CD1c-positive myeloid dendritic cell (primary cell): Measurements from ENCODE around the gene MMS22L.
"Not testable (repeated sequence)": the region's sequence is repeated elsewhere in the genome, so short reads cannot be mapped to it uniquely, and the experiment has no call there.

ENCODE experiments used
- DNase-seq: peaks from one replicate; pipeline ENCODE4 v3.0.0-alpha.2; 2016; ENCODE audit errors: extremely low spot score

The MMS22L gene

GRCh38 chr6:97246842-97247241, 36.2 kb downstream of the MMS22L start:
- DNase-seq, result no peak

DNA sequence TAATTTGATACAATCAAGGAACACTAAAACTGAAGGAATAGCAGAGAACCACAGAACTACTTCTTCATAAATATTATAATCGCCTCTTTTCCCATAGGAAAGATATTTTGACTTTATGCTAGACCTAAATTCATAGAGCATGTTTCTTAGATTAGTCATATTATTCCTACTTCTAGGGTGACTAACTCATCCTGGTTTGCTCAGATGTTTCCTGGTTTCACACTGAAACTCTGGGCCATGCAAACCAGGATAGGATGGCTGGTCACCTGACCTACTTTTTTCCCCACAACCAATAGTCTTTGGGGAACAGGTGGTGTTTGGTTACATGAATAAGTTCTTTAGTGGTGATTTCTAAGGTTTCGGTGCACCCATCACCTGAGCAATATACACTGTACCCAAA, 42.8 kb downstream of the MMS22L start:
- DNase-seq, result no peak

GRCh38 chr6:97231911-97232310, 51.1 kb downstream of the MMS22L start:
- no peak for DNase-seq

- no peak for DNase-seq
Observed at GRCh38 chr6:97222903-97223302, 60.1 kb downstream of the MMS22L start.

- no peak for DNase-seq
Observed at GRCh38 chr6:97218912-97219311, 64.1 kb downstream of the MMS22L start.

DNA sequence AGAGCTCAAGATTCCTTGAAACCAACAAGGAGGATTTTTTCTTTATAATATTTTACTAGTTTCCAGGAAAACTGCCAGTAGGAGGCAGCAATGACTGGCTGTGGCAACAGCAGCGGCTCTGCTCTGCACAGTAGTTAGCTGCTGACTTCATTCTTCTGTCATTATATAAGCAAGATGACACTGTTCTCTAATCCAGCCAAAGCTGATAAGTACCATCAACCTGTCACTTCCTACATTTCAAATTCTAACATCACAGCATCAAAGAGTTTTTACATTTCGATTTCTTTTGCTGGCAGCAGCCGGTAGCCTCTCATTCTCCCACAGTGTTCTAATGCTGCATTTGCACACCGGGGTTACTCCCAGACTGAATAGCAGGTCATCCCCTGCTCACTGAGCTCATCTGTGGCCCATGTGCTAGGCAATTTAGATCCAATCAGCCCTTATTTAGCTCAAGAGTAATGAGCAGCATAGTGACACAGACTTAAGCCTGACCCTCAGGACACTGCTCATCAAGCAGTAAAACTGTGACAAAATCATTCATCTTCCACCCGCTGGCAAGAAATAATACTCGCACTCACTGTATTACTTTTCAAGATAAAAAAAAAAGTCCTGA, 67.8 kb downstream of the MMS22L start:
- peak; percentile 27 for DNase-seq

- DNase-seq, result no peak
Observed at GRCh38 chr6:97214671-97215070, 68.3 kb downstream of the MMS22L start.

GRCh38 chr6:97207383-97207782, 75.6 kb downstream of the MMS22L start:
- no peak for DNase-seq

GRCh38 chr6:97205966-97206365, 77.0 kb downstream of the MMS22L start:
- DNase-seq, result no peak

DNA sequence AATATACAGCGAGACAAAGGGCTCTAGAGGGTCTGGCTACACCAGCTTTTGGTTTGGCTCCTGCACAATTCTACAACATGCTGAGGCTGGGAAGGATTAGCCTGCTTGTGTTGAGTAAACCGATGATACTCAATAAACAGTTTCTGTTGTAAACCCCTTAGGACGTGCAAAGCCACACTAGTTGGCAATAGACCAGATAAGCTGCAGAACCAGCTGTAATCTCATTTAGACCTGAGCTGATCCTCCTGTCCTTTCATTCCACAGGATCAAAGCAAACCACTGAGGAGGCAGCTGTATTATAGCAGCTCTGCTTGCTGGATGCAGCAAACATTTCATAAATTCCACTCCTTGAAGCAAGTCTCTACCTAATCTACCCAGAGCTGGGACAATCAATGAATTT, 79.7 kb downstream of the MMS22L start:
- DNase-seq, result no peak

- DNase-seq, result no peak
Observed at GRCh38 chr6:97198046-97198565, 84.9 kb downstream of the MMS22L start.

- DNase-seq, result no peak
Observed at GRCh38 chr6:97195117-97195516, 87.9 kb downstream of the MMS22L start.

DNA sequence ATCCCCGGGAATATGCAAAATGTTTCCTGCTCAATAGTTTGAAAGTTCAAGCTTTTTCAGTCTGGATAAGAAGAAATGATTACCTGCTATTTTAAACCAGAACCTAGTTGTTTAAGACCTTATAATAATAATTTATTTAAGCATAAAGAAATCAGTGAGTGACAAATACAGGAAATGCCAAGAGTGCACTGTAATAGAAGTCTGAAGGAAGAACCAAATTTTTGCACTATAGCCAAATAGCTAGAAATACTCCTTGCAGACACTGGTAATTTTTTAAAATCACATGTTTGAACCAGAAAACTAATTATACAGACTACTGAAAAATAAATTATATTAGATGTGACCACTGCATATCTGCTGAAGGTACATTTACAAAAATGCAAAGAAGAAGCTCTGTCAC, 93.2 kb downstream of the MMS22L start:
- DNase-seq, result no peak

GRCh38 chr6:97187951-97188350, 95.1 kb downstream of the MMS22L start:
- DNase-seq, result no peak

GRCh38 chr6:97186416-97186999, 96.5 kb downstream of the MMS22L start:
- peak; percentile 72 for DNase-seq

DNA sequence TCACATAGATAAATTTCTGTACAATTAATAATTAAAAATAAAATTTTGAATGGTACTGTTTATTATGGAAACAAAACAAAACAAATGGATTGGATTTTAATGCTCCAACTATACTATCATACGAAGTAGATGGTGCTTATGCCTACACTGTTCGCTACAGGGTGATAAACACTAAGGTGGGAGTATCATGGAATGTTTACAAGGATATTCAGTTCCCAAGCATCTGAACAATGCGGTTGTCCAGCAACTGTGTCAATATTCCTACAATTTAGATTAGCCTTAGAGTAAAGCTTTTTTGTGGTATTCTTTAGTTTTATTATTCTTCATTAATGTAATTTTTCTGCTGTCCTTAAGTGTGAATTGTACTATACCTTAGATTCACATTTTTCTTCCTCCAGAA, 105.1 kb downstream of the MMS22L start:
- DNase-seq, result no peak

DNA sequence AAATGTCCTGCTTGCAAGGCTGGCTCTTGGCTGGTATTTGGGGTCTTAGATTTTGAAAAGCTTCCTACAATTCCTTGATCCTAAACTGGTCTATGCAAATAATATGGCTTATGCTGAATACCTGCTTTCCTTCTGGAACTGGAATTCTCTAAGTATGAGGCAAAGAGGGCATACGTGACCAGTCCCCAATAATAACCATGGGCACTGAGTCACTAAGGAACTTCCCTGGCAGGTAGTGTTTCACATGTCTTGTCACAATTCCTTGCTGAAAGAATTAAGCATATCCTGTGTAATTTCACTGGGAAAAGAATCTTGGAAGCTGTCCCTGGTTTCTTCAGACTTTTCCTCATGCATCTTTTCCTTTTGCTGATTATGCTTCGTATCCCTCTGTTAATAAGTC, 106.5 kb downstream of the MMS22L start:
- DNase-seq, result no peak

GRCh38 chr6:97175806-97176205, 107.2 kb downstream of the MMS22L start:
- no peak for DNase-seq

DNA sequence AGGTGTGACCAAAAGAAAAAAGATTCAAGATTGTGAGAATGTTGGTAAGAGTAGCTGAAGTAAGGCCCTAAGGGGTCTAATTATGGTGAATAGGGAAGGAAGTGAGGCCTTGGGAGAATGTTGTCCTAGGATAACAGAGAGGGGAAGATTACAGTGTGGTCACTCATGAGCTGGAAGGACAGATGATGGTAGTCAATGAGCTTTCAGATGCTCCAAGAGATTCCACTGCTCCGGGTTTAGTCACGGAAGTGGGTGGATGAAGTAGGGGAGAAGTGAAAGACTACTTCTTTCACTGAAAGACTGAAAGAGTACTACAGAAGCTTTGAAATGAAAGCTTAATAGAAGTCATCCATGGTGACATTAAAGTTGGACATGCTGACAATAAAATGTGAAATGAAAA, 108.5 kb downstream of the MMS22L start:
- no peak for DNase-seq

DNA sequence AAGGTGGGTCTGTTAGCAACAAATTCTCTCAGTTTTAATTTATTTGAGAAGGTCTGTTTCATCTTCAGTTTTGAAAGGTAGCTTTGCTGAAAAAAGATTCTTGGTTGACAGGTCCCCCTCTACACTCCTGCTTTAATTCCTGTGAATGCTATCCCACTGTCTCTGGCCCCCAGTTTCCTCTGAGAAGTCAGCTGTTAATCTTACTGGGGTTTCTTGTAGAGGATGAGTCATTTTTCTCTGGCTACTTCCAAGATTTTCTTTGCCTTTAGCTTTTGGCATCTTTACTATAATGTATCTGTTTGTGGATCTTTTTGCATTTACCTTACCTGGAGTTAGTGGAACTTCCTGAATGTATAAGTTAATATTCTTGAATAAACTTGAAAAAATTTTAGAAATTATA, 122.7 kb downstream of the MMS22L start:
- DNase-seq, result no peak

DNA sequence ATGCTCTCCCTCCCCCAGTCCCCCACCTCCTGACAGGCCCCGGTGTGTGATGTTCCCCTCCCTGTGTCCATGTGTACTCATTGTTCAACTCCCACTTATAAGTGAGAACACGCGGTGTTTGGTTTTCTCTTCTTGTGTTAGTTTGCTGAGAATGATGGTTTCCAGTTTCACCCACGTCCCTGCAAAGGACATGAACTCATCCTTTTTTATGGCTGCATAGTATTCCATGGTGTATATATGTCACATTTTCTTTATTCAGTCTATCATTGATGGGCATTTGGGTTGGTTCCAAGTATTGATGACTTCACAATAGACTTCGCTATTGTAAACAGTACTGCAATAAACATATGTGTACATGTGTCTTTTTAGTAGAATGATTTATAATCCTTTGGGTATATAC, 127.6 kb downstream of the MMS22L start:
- DNase-seq, result not testable (repeated sequence)

DNA sequence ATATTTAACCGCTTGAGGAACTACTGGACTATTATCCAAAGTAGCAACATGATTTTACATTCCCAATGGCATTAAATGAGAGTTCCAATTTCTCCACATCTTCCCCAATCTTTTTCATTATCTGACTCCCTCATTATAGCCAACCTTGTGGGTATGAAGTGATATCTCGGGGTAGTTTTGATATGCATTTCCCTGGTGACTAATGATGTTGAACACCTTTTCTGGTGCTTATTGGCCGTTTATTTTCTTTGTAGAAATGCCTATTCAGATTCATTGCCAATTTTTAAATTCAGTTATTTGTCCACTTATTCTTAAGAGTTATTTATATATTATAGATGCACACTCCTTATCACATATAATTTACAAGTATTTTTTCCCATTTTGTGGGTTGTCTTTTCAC, 129.0 kb downstream of the MMS22L start:
- no peak for DNase-seq

GRCh38 chr6:97151601-97152000, 131.4 kb downstream of the MMS22L start:
- DNase-seq, result no peak

- DNase-seq, result no peak
Observed at GRCh38 chr6:97150932-97151331, 132.1 kb downstream of the MMS22L start.
